HG02610 (cell line): ENCODE results near the gene BTBD10.

Source experiments
- ATAC-seq: cut with Tn5 transposase; IDR thresholded peaks from one replicate; pipeline ENCODE4 v1.9.1; 2021; ENCODE audit warnings: mild to moderate bottlenecking, moderate library complexity; ENCODE audit not compliant: unreplicated experiment

Gene BTBD10

DNA sequence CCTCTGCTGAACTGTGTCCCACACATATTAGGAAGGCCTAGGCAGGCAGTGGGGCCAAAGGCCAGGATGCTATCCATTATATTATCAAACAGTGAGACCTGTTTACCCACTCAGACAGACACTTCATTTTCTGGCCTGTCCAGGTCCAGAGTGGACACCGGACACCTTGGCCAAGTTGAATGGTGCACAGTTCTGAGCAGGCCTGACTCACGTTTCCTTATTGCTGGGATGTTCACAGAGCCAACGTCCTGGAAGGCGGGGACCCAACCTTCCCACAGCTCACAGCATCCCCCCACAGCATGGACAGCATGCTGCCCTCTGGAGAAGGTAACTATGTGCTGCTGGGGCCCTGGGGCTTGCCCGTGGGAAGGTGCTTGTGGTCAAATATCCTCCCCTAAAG, 86.6 kb downstream of the BTBD10 start:
- ATAC-seq = no peak

DNA sequence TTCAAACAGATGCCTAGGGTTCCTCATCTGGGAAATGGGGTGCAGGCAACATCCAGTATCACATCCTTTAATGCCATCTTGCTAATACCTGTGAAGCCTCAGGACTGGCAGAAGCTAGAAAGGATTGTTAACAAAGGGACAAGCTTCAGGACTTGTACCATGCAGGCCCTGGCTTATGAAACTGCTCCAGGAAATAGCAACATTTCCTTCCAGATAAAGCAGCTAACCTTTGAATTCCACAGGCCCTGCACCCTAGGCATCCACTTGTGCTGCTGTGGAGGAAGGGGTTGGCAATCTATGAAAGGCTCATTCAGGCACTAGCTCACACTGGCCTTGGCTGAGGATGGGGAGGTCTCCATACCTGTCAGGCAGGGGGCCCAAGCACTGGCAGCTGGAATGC, 87.2 kb downstream of the BTBD10 start:
- no peak for ATAC-seq

DNA sequence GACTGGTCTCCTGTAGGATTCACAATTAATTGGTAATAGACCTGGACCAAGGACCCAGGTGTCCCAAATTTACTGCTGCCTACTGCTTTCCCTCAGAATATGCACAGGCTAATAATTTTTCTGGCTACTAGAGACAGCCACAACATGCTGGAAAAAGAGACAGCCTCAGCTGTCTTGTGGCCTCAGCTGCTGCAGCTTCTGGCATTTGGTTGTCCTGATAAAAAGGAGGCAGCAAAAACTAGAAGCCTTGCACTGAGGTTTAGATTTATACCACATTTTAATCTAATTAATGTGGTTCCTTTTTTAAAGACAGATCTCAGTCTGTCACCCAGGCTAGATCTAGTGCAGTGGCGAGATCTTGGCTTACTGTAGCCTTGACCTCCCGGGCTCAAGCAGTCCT, 89.8 kb downstream of the BTBD10 start:
- no peak for ATAC-seq

DNA sequence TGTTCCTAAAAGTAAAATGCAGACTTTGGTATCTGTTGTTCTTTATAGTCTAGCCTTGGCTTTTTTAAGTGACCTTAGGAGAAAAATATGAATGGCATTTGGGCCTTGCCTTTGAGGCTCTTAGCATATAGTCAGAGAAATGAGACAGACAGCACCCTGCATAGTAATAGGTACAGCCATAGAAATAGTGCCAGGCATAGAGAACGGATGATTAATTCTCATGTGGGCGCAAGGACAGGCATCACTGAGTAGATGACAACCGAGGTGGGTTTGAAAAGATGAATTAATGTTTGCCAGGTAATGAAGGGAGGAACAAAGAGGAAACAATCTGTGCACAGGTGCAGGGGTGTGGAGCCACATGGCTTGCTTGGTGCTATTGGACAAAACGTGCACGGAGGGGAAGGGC, 95.0 kb downstream of the BTBD10 start:
- no peak for ATAC-seq

DNA sequence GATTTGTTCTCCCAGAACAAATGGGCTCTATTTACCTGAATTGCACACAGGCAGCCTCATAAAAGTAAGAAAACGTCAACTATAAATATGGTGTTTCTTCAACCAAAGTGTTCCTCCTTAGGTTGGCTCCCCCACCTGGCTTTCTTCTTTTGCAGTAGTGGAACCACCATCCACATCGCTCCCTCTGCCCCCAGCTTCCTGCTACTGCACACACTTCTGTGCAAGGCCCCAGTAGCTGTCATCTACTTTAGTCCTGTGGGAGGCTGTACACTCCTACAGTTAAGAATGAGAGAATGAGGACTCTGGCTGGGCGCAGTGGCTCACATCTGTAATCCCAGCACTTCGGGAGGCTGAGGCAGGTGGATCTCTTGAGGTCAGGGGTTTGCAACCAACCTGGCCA, 95.9 kb downstream of the BTBD10 start:
- ATAC-seq = no peak

DNA sequence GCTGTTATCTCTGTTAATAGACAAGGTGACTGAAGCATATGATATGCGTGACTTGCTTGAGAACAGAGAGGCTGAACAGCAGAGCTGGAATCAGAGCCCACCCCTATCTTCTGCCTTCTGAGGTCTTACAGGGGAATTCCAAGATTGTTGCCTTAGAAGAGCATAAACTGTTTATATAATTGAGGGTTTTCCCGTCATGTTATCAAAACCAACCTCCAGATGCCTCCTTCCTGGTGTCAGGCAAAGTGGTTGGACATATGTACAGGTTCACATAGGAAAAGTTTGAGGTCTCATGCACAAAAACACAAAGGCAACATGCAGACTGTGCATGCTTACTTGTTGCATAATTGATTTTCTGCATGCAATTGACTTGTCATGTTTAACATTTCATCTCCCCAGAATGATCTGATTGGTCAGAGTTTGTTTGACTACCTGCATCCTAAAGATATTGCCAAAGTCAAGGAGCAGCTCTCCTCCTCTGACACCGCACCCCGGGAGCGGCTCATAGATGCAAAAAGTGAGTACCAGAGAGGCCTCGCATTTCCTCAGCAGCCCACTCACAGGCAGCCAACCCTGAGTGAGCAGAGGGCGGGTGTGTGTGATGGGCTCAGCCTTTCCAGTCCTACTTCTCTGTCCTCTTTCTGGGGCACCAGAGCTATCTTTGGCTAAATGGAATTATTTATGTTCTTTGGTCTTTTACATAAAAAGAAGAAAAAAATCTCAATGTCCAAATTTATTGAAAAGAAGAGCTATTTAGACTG, 96.6 kb downstream of the BTBD10 start:
- ATAC-seq = no peak

DNA sequence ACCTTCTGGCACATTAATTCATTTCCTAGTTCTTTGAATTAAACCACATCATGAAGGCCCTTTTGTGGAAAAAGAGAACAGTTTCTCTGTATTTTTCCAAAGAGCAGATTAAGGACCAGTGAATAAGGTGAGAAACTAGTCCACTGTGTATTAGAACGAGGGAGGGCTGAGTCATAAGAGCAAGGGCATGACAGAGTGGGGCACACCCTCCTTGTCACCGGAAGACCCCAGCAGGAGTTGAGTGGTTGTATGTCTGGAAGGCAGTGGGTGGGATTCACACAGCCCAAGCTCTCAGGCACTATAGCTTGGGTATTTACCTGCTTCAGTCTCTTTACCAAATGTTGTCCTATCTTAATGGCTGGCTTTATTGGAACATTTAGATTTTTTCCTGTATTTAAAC, 98.6 kb downstream of the BTBD10 start:
- no peak for ATAC-seq

DNA sequence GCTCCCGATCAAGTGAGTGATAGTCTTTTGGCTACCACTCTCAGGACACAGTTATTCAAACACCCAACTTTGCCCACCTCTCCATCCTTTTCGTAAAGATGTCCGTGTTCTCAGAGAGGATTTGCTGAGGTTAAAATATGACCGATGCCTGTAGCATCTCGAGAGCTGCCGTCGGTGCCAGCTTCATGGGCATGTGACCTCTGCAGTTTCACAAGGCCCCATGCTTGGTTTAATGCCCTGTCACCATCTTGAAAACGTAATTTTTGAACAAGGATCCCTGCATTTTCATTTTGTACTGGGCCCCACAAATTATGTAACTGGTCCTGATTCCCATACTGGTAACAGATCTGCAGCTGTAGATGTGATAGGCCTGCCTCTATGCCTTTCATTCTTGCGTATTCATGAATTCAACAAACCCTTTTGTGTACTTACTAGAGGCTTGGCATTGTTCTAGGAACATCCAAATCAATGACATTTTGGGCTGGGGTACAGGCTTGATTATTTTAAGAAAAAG, 100.4 kb downstream of the BTBD10 start:
- ATAC-seq = no peak

DNA sequence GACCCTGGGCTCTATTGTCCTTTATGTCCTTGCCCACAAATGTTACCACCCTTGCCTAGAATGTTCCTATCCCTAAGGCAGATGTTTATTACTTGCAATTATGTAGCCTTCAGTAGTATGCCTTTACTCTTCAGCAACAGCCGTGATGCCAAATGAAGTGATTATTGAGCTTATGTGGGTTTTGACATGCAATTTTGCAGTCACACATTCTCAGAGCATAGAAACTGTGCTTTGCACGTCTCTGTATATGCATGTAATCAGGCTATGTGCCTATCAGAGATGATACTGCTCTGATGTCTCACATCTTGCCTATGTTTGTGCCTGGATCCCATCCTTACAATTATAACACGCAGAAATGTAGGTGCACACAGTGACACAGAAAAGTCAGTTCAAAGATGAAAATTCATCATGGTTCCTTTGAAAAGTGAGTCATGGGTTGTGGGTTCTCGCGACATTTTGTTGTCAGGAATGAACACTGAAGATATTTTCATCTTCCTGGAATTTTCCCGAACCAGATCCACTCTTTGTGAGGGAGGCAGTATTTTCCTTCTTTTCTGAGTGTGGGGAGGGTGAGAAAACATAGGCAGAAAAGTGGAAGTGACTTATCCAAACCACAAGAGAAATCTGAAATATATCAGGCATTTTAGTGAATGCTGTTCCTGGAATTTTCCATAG, 104.3 kb downstream of the BTBD10 start:
- no peak for ATAC-seq

DNA sequence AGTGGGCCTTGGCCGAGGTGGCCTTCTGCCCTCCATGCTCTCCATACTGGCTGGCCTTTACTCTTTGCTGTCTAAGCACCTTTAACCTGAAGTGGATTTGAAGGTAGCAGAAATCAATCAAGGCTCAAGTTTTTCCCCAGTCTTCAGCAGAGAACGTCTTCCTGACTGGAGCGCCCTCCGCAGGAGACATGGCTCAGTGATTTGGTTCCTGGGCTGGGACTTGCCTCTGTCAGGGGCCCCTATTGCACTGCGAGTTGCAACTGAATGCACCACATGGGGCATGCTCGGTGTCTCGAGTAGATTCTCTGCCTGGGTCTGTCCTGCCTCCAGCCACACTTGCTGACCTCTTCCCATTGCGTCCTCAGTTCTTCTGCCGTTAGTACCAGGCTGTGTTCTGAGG, 105.8 kb downstream of the BTBD10 start:
- ATAC-seq = no peak

DNA sequence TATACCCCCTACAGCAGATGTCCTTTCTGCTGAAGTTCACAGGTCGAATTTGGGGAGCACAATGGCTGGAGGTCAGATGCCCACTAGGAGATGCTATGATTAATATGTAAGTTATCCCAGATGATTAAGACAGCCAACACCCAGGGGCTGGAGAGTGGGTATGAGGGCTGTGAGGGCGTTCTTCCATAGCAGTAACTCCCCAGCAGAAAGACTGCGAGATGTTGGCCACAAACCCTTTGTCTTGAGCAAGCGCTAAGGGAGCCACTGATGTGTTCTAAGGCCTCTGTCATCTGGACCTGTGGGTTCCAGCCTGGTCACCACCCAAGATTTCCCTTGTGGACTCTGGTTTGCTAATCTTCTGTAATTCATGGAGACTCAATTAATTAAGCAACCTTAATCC, 107.8 kb downstream of the BTBD10 start:
- ATAC-seq = no peak

DNA sequence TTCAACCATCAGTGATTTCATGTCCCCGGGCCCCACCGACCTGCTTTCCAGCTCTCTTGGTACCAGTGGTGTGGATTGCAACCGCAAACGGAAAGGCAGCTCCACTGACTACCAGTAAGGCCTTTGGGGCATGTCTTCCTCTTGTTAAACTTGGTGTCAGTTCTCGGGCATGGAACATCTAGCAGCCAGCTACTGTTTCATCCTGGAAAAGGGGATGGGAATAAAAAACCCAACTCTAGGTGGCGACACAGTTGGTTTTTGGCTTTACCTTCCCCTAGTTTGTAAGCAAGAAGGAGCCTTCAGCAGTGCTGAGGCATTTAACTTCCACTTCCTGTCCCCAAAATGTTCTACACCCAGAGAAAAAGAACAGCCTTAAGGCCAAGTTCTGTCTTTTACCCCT, 108.7 kb downstream of the BTBD10 start:
- ATAC-seq = no peak

DNA sequence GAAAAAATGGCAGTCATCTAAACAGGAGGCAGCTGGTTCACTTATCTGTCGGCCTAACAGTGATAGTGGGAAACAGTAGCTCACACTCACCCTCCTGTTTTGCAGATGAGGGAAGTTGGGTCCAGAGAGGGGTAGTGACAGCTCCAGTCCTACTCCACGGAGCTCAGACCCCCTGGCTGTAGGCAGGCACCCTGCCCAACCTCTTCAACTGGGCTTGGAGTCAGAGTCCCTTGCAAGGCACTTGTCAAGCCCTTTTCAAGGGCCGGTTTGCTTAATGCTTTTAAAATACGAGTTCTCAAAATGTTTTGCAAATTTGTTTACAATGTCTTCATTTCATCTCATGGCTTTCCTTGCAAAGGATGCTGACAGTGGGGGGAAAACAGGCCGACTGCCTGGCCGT, 110.3 kb downstream of the BTBD10 start:
- ATAC-seq = no peak

DNA sequence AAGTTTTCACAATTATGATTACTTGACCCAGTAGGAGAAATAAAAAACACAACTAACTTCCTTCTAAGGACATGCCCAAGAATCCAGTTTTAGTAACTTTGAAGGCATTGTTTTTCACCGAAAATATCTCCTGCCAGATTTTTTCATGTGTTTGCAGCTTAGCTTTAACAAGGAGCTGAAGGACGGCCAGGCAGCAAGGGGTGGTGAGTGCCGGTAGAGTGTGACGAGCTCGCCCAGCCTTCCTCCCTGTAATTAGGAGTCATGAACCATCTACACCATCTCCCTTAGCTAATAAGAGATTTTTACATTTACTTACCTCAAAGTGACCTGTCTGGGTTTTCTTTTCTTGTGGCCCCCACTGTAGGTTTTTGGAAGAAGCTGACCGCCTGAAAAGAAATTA, 113.4 kb downstream of the BTBD10 start:
- no peak for ATAC-seq

DNA sequence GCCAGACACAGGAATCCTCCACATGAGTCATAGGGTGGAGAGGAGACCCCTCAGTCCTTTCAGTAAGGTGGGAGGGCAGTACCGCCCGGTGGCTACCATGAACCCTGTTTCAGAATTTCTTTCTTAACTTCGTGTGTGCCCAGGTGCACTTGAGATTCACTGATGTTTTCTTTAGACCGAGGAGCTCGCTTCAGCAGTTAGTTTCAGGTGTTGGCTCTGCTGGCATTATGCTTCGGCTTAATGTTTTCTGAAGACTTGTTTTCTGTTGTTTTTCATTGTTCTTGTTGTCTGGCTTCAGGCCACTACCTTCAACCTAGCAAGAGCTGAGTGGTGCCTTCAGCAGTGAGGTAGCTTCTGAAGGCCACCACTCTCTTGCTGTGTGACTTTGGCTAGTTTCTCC, 114.0 kb downstream of the BTBD10 start:
- ATAC-seq = no peak

DNA sequence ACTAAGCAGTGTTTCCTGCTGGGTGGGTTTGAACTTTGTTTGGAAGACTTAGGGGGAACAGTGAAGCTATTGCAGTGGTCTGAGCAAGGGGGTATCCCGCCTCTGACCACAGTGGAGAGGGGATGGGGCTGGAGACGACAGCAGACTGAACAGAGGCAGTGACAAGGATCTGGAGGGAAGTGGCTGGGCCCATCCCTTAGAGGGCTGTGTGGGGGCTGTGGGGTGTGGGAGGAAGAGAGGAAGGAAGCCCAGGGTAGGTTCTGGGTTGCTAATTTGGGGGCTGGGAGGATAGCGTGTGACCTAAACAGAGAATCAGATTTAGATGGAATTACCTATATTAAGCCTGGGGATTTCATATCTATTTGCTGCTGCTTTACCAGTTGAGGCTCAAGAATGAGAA, 114.7 kb downstream of the BTBD10 start:
- ATAC-seq = peak; percentile 58

DNA sequence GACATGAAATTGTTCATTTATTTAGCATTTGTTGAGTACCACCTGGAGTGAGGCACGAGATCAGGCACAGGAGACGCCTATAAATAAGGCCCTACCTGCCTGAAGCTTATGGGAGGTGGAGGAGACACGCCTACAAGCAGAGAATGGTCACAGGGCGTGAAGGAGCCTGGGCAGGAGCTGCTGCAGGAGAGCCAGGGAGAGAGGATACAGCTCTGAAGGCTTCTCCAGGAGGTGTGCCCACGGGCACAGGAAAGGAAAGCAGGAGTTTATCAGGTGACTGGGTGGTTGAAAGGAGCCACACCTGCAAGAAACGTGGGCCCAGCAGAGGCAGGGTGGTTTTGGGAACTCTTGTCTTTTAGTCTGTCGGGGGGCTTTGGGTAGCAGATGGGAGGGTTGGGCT, 115.1 kb downstream of the BTBD10 start:
- ATAC-seq = peak; percentile 2

DNA sequence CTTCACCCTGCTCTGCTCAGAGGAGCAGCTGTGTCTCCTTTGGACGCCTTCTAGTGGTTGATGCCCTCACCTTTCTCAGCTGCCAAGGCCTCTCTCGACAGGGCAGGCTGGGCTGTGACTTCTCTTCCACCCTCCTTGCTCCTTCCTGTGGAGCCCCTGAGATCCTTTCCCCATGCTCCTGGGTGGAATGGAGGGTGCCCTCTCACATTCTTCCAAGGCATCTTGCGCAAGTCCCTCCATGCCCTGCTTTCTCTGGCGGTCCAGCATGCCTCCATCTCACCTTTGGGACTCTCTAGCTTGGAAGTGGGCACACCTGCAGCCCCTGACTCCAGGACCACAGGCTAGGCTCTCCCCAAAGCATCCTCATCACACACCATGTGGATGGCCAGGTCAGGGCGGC, 116.6 kb downstream of the BTBD10 start:
- no peak for ATAC-seq

DNA sequence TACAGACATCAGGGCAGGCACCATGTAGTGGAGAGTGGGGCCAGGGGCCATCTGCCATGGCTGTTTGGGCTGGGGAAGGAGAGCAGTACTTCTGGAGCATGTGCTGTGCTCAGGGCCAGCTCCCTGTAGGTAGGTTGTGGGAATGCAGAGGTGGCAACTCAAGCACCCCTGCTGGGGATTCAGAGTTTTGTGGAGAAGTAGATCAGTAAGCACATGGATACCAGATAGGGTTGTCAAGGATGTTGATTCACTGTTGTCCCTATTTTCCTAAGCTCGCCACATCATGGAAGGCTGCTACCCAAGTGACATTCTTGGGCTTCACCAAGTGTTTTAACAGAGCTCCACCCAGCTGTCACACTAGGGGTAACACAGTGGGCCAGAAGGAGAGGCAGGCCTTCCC, 118.2 kb downstream of the BTBD10 start:
- no peak for ATAC-seq

DNA sequence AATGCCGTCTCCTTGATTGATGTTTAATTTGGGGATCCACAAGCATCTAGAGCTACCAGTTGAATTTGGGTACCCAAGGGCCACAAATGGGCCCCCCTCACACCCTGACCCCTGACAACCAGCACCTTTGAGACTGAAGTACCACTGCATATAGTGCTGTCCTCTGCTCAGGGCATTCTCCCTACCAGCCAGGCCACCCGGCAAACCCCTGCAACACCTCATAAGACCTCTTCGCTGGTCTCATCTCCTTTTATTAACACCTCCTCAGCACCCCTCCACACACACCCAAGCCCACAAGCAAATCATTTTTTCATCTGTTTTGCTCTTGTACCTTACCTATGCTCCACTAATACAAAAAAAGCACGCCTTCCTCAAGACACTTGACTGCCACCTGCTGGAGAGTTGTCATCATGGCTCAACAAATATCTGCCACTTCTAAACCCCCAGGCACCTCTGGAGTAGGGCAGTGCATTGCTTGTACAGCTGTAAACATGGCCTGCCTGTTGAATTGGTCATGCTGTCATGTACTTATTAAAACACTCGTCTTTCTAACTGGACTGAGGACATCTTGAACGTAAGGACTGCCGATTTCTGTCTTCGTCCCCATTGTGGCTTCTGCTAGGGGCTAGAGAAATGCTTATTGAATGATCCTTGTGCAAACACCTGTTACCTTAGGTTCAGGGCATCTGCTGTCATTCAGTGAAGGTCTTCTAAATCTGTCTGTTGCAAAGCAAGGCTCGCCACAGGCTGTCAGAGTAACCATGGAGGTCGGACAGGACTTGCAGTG, 118.9 kb downstream of the BTBD10 start:
- ATAC-seq = no peak

DNA sequence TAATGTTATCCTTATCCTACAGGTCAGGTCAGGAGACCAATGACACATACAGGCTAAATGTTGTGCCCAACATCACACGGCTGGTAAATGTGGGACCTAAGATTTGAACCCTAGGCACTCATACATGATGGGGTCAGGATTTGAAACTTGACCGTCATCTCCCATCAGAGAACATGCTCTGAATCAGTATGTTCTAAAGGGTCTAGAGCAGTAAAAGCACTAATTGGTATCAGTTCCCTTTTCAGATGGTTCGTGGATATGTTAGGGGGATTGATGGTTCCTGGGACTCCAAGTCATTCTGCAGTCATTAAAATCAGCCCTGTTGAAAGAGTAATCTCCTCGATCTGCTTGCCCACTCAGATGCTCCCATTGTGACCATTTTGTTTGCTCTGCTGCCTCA, 120.0 kb downstream of the BTBD10 start:
- ATAC-seq = peak; percentile 43

DNA sequence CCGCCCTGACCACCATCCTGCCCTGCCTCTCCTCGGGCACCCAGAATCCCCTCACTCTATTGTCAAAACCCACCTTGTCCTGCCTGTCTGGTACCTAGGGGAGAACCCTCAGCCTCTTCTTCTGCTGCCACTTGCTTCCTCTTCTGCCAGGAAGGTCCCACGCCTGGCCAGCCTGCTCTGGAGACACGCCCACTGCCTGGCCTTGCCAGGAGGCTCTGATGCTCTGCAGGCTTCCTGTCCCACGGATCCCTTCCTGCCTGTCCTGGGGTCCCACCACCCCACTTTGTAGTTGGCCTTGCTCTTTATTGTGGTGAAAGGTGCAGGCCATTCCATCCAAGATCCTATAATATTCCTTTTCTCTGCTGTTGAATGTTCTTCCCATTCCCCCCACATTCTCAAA, 122.0 kb downstream of the BTBD10 start:
- ATAC-seq = no peak
